Stimulated activated CD4-positive, alpha-beta T cell treated with anti-CD3 and anti-CD28 coated beads, TNF-alpha, amount 100 ng/mL, for 4 hours (primary cell): ENCODE data around the gene OPCML.

ENCODE experiments used
- DNase-seq, 3 experiments: peaks; one replicate each; pipeline ENCODE4 v3.0.0-alpha.2; 2020; ENCODE audit warnings: low read depth in 3 of 3

Gene OPCML

GRCh38 chr11:132631989-132632388, 900.3 kb downstream of the OPCML start:
- DNase-seq, result no peak

DNA sequence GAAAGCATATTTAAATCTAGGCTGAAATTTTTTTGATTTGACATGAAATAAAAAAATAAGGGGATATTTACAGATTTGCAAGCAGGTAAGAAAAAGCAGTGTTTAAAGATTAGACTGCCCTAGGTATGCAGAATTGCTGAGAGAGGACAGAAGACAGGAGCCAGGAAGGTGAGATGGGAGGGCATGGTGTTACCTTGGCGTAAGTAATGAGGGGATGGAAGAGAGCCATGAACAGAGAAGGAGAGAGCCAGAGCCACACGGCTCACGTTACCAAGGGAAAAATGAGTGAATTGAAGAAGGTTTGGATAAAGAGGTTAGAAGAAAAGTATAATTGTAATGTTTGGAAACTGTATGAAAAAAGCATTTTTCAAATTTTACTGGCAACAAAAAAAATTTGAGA, 904.3 kb downstream of the OPCML start:
- no peak for DNase-seq

DNA sequence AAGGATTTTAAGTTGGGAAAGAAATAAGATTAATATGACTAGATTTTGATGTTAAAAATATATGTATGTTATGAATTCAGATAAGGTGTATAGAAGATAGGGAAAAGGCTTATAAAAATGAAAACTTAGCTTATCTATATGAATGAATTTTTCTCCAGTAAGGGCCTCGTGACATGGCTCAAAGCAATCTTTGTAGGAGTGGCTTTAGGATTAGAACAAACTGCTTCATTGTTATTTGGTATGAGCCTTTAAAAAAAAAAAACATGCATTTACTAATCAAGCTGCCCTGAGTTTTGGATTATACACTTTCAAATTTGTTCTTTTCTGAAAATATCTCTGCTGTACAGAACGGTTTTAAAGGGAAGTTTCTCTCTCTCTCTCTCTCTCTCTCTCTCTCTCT, 905.9 kb downstream of the OPCML start:
- no peak for DNase-seq

DNA sequence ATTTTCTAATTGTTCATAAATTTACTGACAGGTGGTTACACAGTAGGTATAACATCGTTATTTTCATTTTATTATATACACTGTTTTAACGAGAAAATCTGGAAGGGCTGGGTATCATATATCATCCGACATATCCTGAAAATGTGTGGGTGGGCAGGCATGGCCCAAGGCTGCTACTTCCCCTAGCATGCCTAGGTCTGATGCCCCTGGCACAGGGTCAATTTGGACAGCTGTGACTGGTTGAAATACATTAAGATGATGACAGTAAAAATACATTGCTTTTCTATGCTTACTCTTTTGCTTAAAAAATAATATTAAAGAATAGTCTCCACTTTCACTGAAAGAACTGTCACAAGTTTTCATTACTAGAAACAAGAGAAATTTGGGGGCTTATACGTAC, 908.8 kb downstream of the OPCML start:
- DNase-seq, result no peak

DNA sequence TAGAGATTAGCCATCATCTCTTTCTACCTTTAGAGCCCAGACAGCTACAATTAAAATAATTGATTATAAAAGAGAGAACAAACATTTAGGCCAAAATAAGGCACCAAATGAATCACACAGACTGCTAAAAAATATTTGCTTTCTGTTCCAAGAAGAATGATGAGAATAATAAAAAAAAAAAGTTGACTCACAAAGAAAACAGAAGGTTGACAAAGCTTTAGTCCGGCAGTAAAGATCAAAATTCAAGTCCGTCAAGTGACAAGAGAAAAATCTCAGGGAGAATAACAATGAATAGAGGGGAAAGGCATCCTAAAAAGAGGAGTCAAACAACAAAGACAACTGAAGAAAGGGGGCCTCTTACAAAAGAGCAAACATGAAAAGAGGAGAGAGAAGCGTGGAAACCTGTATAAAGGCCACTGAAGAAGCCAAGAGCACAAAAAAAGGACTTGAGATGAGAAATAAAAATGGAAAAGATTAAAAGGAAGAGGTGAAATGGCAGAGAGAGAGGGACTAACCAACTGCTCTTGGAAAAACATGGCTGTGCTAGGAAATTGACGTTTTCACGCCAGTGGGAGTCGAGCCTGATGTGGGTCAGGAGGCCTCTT, 910.2 kb downstream of the OPCML start:
- no peak for DNase-seq

GRCh38 chr11:132620423-132620822, 911.9 kb downstream of the OPCML start:
- no peak for DNase-seq

DNA sequence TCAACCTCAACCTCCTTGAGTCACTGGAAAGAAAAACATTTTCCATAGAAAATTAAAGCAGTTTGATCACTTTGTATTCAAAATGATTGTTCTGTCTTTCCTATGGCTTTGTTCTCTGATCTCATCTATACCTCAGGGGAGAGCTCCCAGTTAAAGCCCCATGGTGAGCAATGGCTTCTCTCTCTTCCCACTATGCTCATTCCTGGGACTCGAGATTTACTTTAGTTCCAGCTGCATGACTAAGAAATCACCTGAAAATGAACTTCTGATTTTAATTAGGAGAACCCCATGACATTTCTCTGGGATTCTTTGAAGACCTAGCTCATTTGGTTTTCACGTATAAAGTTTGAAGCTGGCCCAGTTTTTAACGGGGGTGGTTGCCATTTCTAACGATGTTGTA, 921.5 kb downstream of the OPCML start:
- no peak for DNase-seq

- no peak for DNase-seq
Measured at GRCh38 chr11:132610216-132610615, 922.1 kb downstream of the OPCML start.

- DNase-seq, result no peak
Measured at GRCh38 chr11:132607575-132607974, 924.7 kb downstream of the OPCML start.

GRCh38 chr11:132605825-132606570, 926.3 kb downstream of the OPCML start:
- no peak for DNase-seq

- no peak for DNase-seq
Measured at GRCh38 chr11:132604431-132604830, 927.9 kb downstream of the OPCML start.

DNA sequence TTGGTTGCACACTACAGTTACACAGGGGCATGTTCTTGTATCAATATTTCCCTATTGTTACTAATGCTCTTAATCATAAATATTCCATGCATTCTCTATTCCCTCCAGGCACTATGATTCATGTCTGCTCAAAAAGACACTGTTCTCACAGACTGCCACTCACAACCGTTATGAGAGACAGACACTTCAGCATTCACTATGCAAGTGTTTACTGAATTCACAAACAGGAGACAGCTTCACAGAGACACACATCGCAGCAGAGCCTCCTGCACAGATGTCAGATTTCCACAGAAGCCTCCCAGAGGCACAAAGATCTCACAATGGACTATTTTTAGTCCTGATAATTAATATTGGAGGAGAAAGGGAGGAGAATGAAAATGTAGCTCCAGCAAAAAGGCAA, 930.4 kb downstream of the OPCML start:
- no peak for DNase-seq

GRCh38 chr11:132595711-132596134, 936.6 kb downstream of the OPCML start:
- DNase-seq, result no peak

- DNase-seq, result no peak
Measured at GRCh38 chr11:132595246-132595645, 937.1 kb downstream of the OPCML start.

GRCh38 chr11:132590986-132591385, 941.3 kb downstream of the OPCML start:
- no peak for DNase-seq

DNA sequence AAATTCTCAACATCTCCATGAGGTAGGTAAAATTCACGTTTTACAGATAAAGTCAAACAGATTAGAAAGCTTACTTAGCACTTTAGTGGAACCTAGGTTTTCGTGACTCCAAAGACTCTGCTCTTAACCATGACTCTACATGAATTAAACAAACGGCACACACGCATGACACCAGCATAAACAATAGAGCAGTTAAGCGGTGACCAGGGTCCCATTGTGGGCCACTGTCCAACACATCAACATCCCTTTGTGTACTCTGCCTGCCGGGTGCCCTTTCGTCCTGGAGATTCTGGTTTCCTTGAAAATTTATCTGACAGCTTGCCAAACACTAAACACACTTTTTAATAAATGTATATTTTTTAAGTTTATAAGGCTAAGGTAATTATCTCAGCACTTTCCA, 941.7 kb downstream of the OPCML start:
- no peak for DNase-seq

- no peak for DNase-seq
Measured at GRCh38 chr11:132589791-132590190, 942.5 kb downstream of the OPCML start.

- DNase-seq, result no peak
Measured at GRCh38 chr11:132588366-132588765, 943.9 kb downstream of the OPCML start.

GRCh38 chr11:132587716-132588115, 944.6 kb downstream of the OPCML start:
- DNase-seq, result no peak

- no peak for DNase-seq
Measured at GRCh38 chr11:132586801-132587200, 945.5 kb downstream of the OPCML start.

DNA sequence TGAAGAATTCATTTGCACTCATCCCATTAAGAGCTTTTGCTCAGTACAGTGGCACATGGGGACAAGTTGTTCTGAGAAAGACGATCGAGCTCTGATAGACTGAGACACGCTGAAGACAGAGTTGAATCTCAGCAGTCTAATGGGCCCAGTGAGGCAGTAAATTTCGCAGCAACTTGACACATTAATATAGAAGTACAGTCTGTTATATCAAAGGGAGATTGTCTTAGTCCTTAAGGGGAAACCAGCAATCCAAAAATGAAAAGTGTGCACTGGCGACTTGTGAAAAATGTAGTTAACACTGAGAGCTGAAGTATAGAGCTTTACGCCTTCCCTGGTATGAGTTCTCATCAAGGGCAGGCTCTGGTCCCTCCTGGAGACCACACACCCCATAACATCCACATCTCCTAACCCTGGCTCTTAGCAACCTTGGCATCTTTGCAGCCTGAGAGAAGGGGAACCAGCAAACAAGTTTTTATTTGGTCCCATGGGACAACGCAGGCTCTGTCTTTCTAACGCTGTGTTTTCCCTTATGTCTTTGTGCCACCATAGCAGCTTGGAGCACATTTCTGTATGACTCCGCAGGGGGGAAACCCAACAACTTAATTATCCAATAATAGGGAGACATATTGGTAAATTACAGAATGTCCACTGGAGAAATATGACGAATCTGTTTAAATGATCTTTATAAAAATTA, 952.5 kb downstream of the OPCML start:
- DNase-seq, result no peak

- no peak for DNase-seq
Measured at GRCh38 chr11:132579136-132579535, 953.2 kb downstream of the OPCML start.

GRCh38 chr11:132578580-132578979, 953.7 kb downstream of the OPCML start:
- no peak for DNase-seq
